HL-60 (cell line): Measurements from ENCODE around the gene PRKRIP1.
"Not testable (repeated sequence)": the region's sequence is repeated elsewhere in the genome, so short reads cannot be mapped to it uniquely, and the experiment has no call there.

Experiments used
- DNase-seq, 2 experiments: peaks; one replicate each; pipeline ENCODE4 v3.0.0-alpha.2; 2010 to 2020; ENCODE audit warnings: low read depth in 1 of 2, low spot score in 1 of 2
- H3K27ac ChIP-seq: fragments of 250-450 bp; sonication (Bioruptor Pico); replicated peaks from 2 replicates; pipeline ENCODE4 v1.5.1; 2020; ENCODE audit warnings: mild to moderate bottlenecking, moderate library complexity
- H3K27me3 ChIP-seq: fragments of 250-450 bp; sonication (Bioruptor Pico); 2 replicates; pipeline ENCODE4 v1.5.1; 2021; ENCODE audit warnings: mild to moderate bottlenecking, moderate library complexity; ENCODE audit not compliant: insufficient read depth, poor library complexity, severe bottlenecking
- H3K4me3 ChIP-seq: replicated peaks from 2 replicates; pipeline ENCODE4 v1.5.1; 2011; ENCODE audit warnings: mild to moderate bottlenecking, control low read depth, low read length; ENCODE audit not compliant: insufficient read depth
- GABPA ChIP-seq: IDR thresholded peaks from 2 replicates; pipeline ENCODE4 v1.6.1; 2012; ENCODE audit warnings: low read depth
- POLR2AphosphoS5 ChIP-seq: IDR thresholded peaks from 2 replicates; pipeline ENCODE4 v1.6.1; 2012; ENCODE audit warnings: low read depth
- REST ChIP-seq: IDR thresholded peaks from 2 replicates; pipeline ENCODE4 v1.6.1; 2012; ENCODE audit warnings: low read depth; ENCODE audit not compliant: insufficient replicate concordance
- SPI1 ChIP-seq: IDR thresholded peaks from 2 replicates; pipeline ENCODE4 v1.6.1; 2012; ENCODE audit warnings: low read depth, mild to moderate bottlenecking, borderline replicate concordance
- long read RNA-seq: library from polyadenylated mRNA; unstranded; transcript quantifications from one replicate; pipeline ENCODE4 v2.0.0, GENCODE V29; 2020

The PRKRIP1 gene
- long read RNA-seq, transcript PRKRIP1-201 (6 exons, 2,159 nt) = major isoform, 43 of 61 reads
- long read RNA-seq, partial matches to known transcripts = 6 of 61 reads
- long read RNA-seq, other reads (novel, unspliced or antisense) = 9 of 61 reads

GRCh38 chr7:102395873-102396709 lies at the start of gene PRKRIP1:
Gene PRKRIP1, plus strand, starts transcription at chr7:102396363. Its CDS starts 49 bp downstream, at chr7:102396412.
- Histone ChIP-seq H3K27me3 (no peaks in the 10 kb centered on the region), H3K4me3 (peak within 1 kb of the TSS; percentile 93), H3K27ac (peak within 1 kb of the TSS; percentile 80)
- peak; percentile 59 to 72 for DNase-seq
- TF ChIP-seq GABPA (no peak), POLR2AphosphoS5 (peak; percentile 83), SPI1 (0 out of 2 replicates have a peak, but pooled peaks have one; percentile 12)

GRCh38 chr7:102346983-102347382 lies 49.2 kb upstream of the PRKRIP1 start:
- not testable (repeated sequence) for H3K27ac ChIP-seq, H3K4me3 ChIP-seq, DNase-seq

GRCh38 chr7:102356344-102356743 lies 39.8 kb upstream of the PRKRIP1 start, which contains the start of gene SPDYE6:
Gene SPDYE6, minus strand, starts transcription at chr7:102356444. Its CDS starts 421 bp downstream, at chr7:102356023.
- not testable (repeated sequence) for DNase-seq, H3K27me3 ChIP-seq, H3K27ac ChIP-seq, H3K4me3 ChIP-seq

More at GRCh38 chr7:102346983-102347382, 49.2 kb upstream of the PRKRIP1 start:
- H3K27me3 ChIP-seq = not testable (repeated sequence)

GRCh38 chr7:102363549-102364393 lies 32.4 kb upstream of the PRKRIP1 start:
- Histone ChIP-seq H3K4me3 (peak overlapping the region; percentile 72), H3K27ac (peak overlapping the region; percentile 65)
- peak; percentile 91 to 99 for DNase-seq
- H3K27me3 ChIP-seq = not testable (repeated sequence)
- peak; percentile 73 for TF ChIP-seq GABPA
- peak; percentile 64; the same call in 1 of the 2 replicates for TF ChIP-seq POLR2AphosphoS5

- H3K27ac ChIP-seq = peak overlapping the region; percentile 65
- peak overlapping the region; percentile 72 for H3K4me3 ChIP-seq
- peak in 1 of 2 experiments; percentile 19 for DNase-seq
- not testable (repeated sequence) for H3K27me3 ChIP-seq
Observed at GRCh38 chr7:102364394-102364886, 31.7 kb upstream of the PRKRIP1 start.

- DNase-seq = not testable (repeated sequence)
Observed at GRCh38 chr7:102365390-102365789, 30.8 kb upstream of the PRKRIP1 start.

GRCh38 chr7:102370038-102370437 lies 26.1 kb upstream of the PRKRIP1 start:
- DNase-seq, H3K27me3 ChIP-seq, H3K4me3 ChIP-seq, H3K27ac ChIP-seq: not testable (repeated sequence)

More at GRCh38 chr7:102365390-102365789, 30.8 kb upstream of the PRKRIP1 start:
- H3K27ac ChIP-seq, H3K4me3 ChIP-seq, H3K27me3 ChIP-seq: not testable (repeated sequence)

- not testable (repeated sequence) for H3K27me3 ChIP-seq, H3K27ac ChIP-seq, H3K4me3 ChIP-seq, DNase-seq
Observed at GRCh38 chr7:102372796-102373195, 23.4 kb upstream of the PRKRIP1 start.

- no peak for DNase-seq
- H3K27me3 ChIP-seq = no peaks in the 10 kb centered on the region
- TF ChIP-seq REST = no peak
- TF ChIP-seq POLR2AphosphoS5 = no peak
- H3K27ac ChIP-seq = no peak overlapping the region
- H3K4me3 ChIP-seq = no peak overlapping the region
Observed at GRCh38 chr7:102376964-102377466, 19.1 kb upstream of the PRKRIP1 start.

GRCh38 chr7:102380837-102381236 lies 15.3 kb upstream of the PRKRIP1 start:
- not testable (repeated sequence) for H3K4me3 ChIP-seq, H3K27me3 ChIP-seq, H3K27ac ChIP-seq, DNase-seq

- H3K27me3 ChIP-seq = not testable (repeated sequence)
Observed at GRCh38 chr7:102381696-102382425, 14.3 kb upstream of the PRKRIP1 start.

More at GRCh38 chr7:102381696-102382425, 14.3 kb upstream of the PRKRIP1 start:
- not testable (repeated sequence) for H3K27ac ChIP-seq, DNase-seq, H3K4me3 ChIP-seq
